Astrocyte (in vitro differentiated cells and primary cell): ENCODE data around the gene TMEM107.

ENCODE experiments used
- EZH2 ChIP-seq: IDR thresholded peaks from 2 replicates; pipeline ENCODE4 v1.6.1; 2012; ENCODE audit warnings: mild to moderate bottlenecking, low read length, inconsistent platforms; ENCODE audit not compliant: insufficient read depth
- TF ChIP-seq, protein P1 (sequence below): IDR thresholded peaks from 2 replicates; pipeline ENCODE4 v1.5.1; 2011; ENCODE audit warnings: low read depth, mild to moderate bottlenecking, inconsistent platforms, low read length, moderate library complexity; ENCODE audit not compliant: insufficient read depth

DNA sequence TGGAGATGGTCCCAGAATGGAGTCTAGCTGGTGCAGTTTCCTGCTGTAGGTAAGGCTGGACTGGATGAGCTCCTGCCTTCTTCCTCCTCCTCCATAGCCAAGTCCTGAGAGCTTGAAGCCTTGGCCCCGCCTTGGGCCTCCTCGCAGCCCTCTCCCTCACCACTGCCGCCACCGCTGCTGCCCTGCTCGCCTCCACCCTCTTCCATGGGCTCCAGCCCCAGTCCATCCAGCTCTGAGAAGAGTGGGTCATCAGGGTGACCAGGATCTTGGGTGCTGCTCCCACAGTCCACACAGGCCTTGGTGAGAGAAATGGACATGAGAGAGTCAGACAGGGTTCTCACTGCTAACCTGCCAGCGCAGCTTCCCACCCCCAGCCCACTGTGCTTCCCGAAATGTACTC is 35.1 kb downstream of the TMEM107 start:
- no peak for TF ChIP-seq EZH2
- TF ChIP-seq, protein P1, sequence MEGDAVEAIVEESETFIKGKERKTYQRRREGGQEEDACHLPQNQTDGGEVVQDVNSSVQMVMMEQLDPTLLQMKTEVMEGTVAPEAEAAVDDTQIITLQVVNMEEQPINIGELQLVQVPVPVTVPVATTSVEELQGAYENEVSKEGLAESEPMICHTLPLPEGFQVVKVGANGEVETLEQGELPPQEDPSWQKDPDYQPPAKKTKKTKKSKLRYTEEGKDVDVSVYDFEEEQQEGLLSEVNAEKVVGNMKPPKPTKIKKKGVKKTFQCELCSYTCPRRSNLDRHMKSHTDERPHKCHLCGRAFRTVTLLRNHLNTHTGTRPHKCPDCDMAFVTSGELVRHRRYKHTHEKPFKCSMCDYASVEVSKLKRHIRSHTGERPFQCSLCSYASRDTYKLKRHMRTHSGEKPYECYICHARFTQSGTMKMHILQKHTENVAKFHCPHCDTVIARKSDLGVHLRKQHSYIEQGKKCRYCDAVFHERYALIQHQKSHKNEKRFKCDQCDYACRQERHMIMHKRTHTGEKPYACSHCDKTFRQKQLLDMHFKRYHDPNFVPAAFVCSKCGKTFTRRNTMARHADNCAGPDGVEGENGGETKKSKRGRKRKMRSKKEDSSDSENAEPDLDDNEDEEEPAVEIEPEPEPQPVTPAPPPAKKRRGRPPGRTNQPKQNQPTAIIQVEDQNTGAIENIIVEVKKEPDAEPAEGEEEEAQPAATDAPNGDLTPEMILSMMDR = no peak
